ENCODE measurements around the gene SOS1.

DNA sequence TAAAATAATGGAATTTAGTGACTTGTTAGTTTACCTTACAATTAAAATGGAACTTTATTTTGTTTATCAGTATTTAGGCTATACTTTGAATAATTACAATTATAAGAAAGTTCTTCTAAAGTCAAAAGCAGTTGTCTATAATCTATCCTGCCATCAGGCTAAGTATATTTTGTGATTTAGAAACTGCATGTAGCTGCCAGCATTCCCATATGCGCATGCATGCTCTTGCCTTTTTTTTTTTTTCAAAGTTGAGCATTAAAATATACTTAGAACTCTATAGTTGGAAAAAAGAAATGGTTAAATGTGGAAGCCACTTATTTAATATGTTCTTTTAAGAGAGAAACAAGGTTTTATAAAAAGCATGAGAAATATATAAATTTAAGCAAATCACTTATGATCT is 132.1 kb downstream of the SOS1 start:
- TF ChIP-seq, protein P1, sequence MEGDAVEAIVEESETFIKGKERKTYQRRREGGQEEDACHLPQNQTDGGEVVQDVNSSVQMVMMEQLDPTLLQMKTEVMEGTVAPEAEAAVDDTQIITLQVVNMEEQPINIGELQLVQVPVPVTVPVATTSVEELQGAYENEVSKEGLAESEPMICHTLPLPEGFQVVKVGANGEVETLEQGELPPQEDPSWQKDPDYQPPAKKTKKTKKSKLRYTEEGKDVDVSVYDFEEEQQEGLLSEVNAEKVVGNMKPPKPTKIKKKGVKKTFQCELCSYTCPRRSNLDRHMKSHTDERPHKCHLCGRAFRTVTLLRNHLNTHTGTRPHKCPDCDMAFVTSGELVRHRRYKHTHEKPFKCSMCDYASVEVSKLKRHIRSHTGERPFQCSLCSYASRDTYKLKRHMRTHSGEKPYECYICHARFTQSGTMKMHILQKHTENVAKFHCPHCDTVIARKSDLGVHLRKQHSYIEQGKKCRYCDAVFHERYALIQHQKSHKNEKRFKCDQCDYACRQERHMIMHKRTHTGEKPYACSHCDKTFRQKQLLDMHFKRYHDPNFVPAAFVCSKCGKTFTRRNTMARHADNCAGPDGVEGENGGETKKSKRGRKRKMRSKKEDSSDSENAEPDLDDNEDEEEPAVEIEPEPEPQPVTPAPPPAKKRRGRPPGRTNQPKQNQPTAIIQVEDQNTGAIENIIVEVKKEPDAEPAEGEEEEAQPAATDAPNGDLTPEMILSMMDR (IDR thresholded peaks at IDR 0.05): no peak
- no peak for TF ChIP-seq POLR2A (IDR thresholded peaks at IDR 0.05)
